Measurements from ENCODE around the gene FNIP2.

GRCh38 chr4:158850371-158850770 lies 81.5 kb downstream of the FNIP2 start:
- TF ChIP-seq, protein P1, sequence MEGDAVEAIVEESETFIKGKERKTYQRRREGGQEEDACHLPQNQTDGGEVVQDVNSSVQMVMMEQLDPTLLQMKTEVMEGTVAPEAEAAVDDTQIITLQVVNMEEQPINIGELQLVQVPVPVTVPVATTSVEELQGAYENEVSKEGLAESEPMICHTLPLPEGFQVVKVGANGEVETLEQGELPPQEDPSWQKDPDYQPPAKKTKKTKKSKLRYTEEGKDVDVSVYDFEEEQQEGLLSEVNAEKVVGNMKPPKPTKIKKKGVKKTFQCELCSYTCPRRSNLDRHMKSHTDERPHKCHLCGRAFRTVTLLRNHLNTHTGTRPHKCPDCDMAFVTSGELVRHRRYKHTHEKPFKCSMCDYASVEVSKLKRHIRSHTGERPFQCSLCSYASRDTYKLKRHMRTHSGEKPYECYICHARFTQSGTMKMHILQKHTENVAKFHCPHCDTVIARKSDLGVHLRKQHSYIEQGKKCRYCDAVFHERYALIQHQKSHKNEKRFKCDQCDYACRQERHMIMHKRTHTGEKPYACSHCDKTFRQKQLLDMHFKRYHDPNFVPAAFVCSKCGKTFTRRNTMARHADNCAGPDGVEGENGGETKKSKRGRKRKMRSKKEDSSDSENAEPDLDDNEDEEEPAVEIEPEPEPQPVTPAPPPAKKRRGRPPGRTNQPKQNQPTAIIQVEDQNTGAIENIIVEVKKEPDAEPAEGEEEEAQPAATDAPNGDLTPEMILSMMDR (IDR thresholded peaks at IDR 0.05; ENCODE audit: insufficient read depth, low read depth, low read length): no peak
- TF ChIP-seq EZH2 (IDR thresholded peaks at IDR 0.05; ENCODE audit: insufficient read depth, low read length): no peak
